GM08714 (cell line): Measurements from ENCODE around the gene NPPA.

ENCODE experiments used
- H3K4me3 ChIP-seq: fragments of 200-500 bp; sonication (Bioruptor generic); 2 replicates; pipeline ENCODE4 v1.5.1; 2014; ENCODE audit warnings: mild to moderate bottlenecking, low read length, inconsistent platforms
- ZNF274 ChIP-seq: IDR thresholded peaks from 2 replicates; pipeline ENCODE4 v1.6.1; 2012; ENCODE audit warnings: mild to moderate bottlenecking, low read depth, low read length

The NPPA gene

DNA sequence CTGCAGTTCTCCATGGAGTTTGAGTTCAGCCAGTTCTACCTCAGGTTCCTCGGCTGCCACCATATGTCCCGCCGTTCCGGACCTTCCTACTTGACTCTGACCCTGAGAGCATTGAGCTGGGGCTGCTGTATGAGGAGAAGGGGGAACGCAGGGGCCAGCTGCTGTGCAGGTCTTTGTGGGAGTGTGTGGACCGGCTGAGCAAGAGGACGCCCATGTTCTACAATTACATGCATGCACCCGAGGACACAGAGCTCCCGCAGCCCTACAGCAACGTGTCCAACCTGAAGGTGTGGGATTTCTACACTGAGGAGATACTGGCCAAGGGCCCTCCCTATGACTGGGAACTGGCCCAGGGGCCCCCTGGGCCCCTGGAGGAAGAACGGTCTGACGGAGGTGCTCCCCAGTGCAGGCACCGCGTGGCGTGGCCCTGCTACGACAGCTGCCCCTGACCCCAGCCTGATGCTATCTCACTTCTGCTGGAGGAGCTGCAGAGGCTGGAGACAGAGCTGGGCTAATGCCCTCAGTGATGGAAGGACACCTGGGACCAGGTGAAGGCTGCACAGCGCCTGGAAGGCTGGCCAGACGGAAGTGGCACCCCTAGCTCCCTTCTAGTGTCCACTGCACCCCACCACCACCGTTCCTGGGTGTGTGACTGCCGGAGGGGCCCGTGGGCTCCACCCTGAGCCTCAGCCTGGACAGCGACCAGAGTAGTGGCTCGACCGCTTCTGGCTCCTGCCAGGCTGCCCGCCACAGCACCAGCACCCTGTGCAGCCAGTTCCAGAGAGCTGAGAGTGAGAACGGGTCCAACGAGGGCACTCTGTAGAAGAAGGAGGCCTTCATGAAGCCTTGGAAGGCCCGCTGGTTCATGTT is 32.0 kb upstream of the NPPA start:
- no peak for TF ChIP-seq ZNF274
- no peak overlapping the region for H3K4me3 ChIP-seq

DNA sequence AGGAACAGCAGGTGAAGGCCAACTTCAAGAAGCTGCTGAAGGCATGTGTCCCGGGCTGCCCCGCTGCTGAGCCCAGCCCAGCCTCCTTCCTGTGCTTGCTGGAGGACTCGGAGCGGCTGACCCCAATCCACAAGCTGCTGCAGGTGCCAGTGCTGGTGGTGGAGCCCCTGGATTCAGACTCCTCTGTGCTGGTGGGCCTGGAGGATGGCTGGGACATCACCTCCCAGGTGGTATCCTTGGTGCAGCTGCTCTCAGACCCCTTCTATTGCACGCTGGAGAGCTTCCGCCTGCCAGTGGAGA is 31.3 kb upstream of the NPPA start:
- no peak for TF ChIP-seq ZNF274
- H3K4me3 ChIP-seq = no peak overlapping the region

DNA sequence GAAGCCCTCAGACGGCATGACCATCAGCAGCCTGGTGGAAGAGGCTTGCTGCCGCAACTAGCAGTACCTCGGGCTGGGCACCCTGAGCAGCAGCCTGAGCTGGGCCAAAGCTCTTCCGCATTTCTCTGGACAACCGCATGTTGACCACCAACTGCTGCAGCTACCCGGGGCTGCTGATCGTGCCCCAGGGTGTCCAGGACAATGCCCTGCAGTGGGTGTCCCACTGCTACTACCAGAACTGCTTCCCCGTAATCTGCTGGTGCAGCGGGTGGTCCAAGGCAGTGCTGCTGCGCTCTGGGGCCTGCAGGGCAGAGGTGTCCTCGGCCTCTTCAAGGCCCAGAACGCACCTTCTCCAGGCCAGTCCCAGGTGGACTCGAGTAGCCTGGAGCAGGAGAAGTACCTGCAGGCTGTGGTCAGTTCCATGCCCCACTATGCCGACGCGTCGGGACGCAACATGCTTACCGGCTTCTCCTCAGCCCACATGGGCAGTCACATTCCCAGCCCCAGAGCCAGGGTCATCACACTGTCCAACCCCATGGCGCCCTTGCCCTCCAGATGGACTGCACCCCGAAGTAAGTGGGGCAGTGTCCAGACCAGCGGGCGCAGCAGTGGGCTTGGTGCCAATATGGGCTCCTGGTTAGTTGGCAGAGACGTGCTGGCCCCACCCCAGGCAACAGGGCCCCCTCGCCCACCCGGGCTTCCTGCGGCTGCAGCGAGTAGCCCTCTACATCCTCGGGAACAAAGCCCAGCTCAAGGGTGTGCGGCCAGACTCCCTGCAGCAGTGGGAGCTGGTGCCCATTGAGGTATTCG is 30.7 kb upstream of the NPPA start:
- no peak overlapping the region for H3K4me3 ChIP-seq
- no peak for TF ChIP-seq ZNF274

DNA sequence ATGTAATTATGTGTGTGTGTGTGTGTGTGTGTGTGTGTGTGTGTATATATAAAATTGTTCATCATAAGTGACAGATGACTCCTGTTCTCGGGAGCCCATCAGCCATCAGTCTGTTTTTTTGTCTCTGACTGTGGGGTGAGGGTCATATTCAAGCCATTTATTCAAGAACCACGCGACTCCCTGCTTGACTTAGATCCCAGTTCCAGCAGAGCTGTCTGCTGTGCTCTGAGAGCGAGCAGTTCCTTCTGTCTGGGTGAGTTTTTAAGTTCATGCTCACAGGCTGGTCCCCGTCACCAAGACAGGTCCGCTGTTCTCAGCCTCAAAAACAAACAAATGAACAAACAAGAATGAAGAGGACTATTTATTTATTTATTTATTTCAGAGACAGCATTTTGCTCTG is 29.5 kb upstream of the NPPA start:
- TF ChIP-seq ZNF274 = no peak
- no peak overlapping the region for H3K4me3 ChIP-seq

DNA sequence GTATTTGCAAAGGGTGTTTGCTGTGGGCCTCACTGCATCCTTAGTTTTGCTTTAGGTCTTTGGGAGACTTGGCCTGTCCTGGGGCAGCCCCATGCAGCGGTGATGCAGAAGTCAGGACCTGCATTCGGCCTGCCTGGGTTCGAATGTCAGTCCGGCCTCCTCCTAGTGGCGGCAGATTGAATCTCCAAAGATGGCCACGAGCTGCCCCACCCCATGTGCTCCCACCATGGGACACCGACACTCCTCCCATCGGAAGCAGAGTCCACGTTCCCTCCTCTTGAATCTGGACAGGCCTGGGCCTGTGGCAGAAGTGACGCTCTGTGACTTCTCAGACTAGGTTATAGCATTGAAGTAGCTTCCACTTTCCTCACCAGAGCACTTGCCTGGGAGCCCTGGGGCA is 27.5 kb upstream of the NPPA start:
- H3K4me3 ChIP-seq = no peak overlapping the region
- TF ChIP-seq ZNF274 = no peak

DNA sequence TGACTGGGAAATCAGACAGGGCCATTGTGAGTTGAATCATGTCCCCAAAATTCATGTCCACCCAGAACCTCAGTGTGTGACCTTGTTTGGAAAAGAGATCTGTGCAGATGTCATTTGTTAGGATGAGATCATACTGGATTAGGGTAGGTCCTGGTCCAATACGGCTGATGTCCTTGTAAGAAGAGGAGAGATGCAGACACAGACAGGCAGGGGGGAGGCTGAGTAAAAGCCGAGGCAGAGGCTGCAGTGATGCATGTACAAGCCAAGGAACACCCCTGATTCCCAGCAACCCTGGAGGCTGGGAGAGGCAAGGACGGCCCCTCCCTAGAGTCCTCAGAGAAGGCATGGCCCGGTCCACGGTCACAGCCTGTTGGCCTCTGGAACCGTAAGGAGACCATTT is 27.0 kb upstream of the NPPA start:
- no peak overlapping the region for H3K4me3 ChIP-seq
- TF ChIP-seq ZNF274 = no peak

DNA sequence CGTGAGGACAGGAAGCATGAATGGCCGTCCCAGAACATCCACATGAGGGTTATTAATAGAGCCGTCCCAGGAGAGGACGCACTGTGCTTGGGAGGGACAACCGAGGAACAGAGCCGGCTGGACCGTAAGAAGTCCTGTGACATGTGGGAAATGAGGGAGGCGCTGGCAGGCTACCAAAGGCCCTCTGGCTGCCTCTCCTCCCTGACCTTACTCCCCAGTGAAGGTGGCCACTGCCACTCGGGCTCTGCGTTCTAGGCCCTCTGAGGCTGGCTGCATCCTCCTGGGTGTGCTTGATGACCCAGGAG is 26.6 kb upstream of the NPPA start:
- TF ChIP-seq ZNF274 = no peak
- no peak overlapping the region for H3K4me3 ChIP-seq

DNA sequence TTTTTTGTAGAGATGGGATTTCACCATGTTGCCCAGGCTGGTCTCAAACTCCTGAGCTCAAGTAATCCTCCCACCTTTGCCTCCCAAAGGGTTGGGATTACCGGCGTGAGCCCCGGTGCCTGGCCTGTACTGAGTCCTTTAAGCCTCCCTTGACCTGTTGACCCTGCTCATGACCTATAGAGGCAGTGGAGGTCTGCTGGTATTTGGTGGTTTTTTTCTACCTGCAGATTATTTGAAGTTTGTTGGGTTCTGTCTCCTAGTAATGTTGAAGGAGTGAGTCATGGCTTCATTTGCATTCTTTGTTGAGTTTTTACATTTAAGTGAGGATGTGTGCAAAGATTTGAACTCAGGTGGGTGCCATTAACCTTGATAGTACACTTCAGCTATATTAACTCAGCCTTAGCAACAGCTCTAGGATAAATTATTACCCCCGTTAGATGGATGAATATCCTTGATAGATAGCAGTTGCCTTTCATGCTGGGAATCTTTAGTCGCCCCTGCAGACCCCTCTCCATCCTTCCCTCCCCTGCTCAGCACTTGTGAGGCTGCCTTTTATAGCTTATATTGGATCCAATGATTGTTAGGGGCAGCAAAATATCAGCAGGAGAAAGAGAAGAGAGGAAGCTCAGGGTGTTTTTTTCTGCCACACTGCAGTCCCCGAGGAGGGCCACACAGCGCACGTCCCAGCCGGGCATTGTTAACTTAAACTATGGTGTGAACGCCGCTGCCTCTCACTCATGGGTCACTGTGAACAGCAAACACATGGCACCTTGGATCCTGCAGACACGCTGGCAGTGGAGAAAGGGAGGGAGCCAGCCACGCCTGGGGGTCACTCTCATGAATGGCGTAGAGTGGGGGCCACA is 26.0 kb upstream of the NPPA start:
- no peak for TF ChIP-seq ZNF274

DNA sequence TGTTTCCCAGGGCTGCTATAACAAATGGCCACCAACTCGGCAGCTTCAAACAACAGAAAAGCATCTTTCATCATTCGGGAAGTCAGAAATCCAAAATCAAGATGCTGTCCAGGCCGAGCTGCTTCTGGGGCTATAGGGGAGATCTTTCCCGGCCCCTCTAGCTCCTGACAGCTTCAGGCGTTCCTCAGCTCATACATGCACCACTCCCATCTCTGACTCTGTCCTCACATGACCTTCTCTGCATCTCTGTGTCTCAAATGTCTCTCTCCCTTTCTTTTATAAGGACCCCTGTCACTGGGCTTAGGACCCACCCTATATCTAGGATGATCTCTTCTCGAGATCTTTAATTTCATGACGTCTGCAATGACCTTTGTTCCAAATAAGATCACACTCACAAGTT is 25.0 kb upstream of the NPPA start:
- no peak for TF ChIP-seq ZNF274
- no peak overlapping the region for H3K4me3 ChIP-seq

More for the DNA sequence above, 26.0 kb upstream of the NPPA start:
- H3K4me3 ChIP-seq = no peak overlapping the region

DNA sequence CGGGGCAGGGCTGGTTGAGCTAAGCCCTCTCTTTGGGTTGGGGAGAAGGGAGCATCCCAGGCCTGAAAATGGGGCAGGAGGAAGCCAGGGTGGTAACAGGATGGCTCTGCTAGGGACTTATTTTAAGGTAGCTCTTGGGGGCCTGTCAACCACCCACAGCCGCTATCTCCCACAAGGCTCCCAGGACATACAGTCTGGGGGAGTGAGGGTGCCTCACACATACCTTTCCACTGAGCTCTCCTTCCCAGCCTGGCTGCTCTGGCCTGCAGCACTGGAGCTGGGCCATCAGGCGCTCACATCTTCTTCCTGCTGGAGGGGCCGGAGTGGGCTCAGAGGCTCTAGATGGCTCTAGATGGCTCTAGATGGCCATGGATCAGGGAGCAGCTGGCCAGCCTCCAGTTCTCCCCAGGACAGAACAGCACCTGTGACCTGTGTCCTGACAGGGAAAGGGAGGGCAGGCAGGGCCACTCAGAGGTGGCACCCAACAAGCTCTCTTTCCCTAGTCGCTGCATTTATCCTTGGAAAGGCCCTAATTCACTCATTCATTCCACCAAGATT is 22.1 kb upstream of the NPPA start:
- H3K4me3 ChIP-seq = no peak overlapping the region
- no peak for TF ChIP-seq ZNF274

DNA sequence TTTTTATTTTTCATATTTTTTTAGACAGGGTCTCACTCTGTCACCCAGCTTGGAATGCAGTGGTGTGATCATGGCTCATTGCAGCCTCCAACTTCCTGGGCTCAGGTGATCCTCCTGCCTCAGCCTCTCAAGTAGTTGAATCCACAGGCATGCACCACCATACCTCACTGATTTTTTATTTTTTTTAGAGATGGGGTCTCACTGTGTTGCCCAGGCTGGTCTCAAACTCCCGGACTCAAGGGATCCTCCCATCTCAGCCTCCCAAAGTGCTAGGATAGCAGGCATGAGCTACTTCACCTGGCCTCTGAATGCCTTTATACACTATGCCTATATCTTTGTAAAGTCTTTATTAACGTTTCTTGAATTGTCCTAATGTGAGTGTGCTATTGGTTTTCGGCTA is 21.5 kb upstream of the NPPA start:
- no peak for TF ChIP-seq ZNF274
- H3K4me3 ChIP-seq = no peak overlapping the region

DNA sequence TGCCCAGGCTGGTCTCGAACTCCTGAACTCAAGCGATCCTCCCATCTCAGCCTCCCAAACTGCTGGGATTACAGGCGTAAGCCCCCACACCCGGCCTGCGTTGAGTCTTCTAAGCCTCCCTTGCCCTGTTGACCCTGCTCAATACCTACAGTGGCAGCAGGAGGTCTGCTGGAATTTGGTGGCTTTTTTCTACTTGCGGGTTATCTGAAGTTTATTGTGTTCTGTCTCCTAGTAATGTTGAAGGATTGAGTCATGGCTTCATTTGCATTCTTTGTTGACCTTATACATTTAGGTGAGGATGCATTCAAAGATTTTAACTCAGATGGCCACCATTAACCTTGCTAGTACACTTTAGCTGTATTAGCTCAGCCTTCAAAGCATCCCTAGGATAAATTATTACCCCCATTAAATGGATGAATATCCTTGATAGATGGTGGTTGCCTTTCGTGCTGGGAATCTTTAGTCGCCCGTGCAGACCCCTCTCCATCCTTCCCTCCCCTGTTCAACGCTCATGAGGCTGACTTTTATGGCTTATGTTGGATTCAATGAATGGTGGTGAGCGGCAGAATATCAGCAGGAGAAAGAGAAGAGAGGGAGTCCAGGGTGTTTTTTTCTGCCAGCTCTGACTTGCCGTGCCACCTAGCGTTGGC is 20.9 kb upstream of the NPPA start:
- no peak for TF ChIP-seq ZNF274
- H3K4me3 ChIP-seq = no peak overlapping the region

DNA sequence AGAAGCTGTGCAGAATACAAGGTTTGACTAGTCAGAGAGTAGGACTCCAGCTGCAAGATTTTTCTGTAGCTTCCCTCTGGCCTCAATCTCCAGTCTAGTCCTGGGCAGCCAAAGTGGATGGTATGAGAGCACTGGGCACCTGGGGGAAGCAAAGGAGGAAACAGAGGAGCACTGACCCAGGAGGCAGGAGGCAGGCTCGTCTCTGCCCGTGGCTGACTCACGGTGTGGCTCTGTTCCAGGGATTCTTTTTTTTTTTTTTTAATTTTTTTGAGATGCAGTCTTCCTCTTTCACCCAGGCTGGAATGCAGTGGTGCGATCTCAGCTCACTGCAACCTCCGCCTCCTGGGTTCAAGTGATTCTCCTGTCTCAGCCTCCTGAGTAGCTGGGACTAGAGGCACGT is 15.3 kb upstream of the NPPA start:
- no peak for TF ChIP-seq ZNF274
- H3K4me3 ChIP-seq = no peak overlapping the region

DNA sequence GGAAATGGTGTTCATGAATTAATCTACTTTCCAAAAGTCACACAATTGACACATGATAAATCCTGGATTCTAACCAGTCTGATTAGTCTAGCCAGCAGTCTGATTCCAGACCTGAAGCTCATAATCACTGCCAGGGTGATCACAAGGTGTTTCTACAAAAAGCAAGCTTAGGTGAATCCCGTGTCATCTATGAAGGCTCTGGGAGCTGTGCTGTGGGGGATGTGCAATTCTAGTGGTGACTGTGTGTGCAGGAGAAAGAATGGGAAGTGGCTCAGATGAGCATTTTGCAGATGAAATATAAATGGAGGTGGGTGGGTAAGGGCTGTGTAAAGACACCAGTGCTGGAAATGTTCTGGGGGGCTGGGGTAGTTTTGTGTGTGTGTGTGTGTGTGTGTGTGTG is 13.0 kb upstream of the NPPA start:
- no peak for TF ChIP-seq ZNF274
- no peak overlapping the region for H3K4me3 ChIP-seq
